PC-9 (cell line): ENCODE measurements around the gene BCKDHB. TPM values are rescaled to one million over a fixed set of nuclear protein-coding genes. Genes with fewer than 3 reads are reported as not detected.
"Not testable (repeated sequence)": the region's sequence is repeated elsewhere in the genome, so short reads cannot be mapped to it uniquely, and the experiment has no call there.

Experiments
- BruUV-seq: library from RNA; stranded (reverse); fragments of 400-500 nt; replicated peaks from 2 replicates; lab custom pipeline; 2021; lab: Mats Ljungman, UMichigan
- CTCF ChIA-PET: fragments of 300-600 bp; sonication (Branson Sonifier 250); formaldehyde crosslinking; loops from one replicate; lab custom pipeline; 2022; ENCODE audit warnings: antibody characterized with exemption; lab: Charles Lee
- POLR2A ChIA-PET: fragments of 300-600 bp; sonication (Branson Sonifier 250); formaldehyde crosslinking; loops from one replicate; lab custom pipeline; 2022; ENCODE audit warnings: antibody characterized with exemption; ENCODE audit not compliant: unreplicated experiment; lab: Charles Lee
- DNase-seq, 2 experiments: peaks; one replicate each; pipeline versions ENCODE4 v3.0.0 to v3.0.0-alpha.2; 2015 to 2022; ENCODE audit warnings: mixed read lengths in 1 of 2
- H2AFZ ChIP-seq: fragments of 200-600 bp; sonication (generic); 2 replicates; pipeline ENCODE4 v1.8.1; 2017; ENCODE audit warnings: antibody characterized with exemption
- H3F3A ChIP-seq: fragments of 200-600 bp; sonication (generic); 2 replicates; pipeline ENCODE4 v1.8.1; 2017; ENCODE audit warnings: antibody characterized with exemption, mild to moderate bottlenecking, low read depth; ENCODE audit not compliant: insufficient read depth
- H3K27ac ChIP-seq: fragments of 200-600 bp; sonication (generic); 2 replicates; pipeline ENCODE4 v1.6.1; 2016; ENCODE audit warnings: mixed run types
- H3K27me3 ChIP-seq: fragments of 200-600 bp; sonication (generic); 2 replicates; pipeline ENCODE4 v1.6.1; 2016; ENCODE audit warnings: low read depth, mixed run types; ENCODE audit not compliant: insufficient read depth
- H3K36me3 ChIP-seq: fragments of 200-600 bp; sonication (generic); 2 replicates; pipeline ENCODE4 v1.6.1; 2016; ENCODE audit warnings: low read depth, mixed run types
- H3K4me1 ChIP-seq: fragments of 200-600 bp; sonication (generic); replicated peaks from 2 replicates; pipeline ENCODE4 v1.6.1; 2016; ENCODE audit warnings: mixed run types; ENCODE audit not compliant: insufficient read depth
- H3K4me2 ChIP-seq: fragments of 200-600 bp; sonication (generic); 2 replicates; pipeline ENCODE4 v1.6.1; 2017; ENCODE audit warnings: mixed run types
- H3K4me3 ChIP-seq: fragments of 200-600 bp; sonication (generic); 2 replicates; pipeline ENCODE4 v1.6.1; 2016; ENCODE audit warnings: mixed run types
- H3K79me2 ChIP-seq: fragments of 200-600 bp; sonication (generic); 2 replicates; pipeline ENCODE4 v1.6.1; 2017; ENCODE audit warnings: low read depth, mixed run types
- H3K9me2 ChIP-seq: fragments of 200-600 bp; sonication (generic); 2 replicates; pipeline ENCODE4 v1.8.1; 2017; ENCODE audit warnings: mild to moderate bottlenecking; ENCODE audit not compliant: insufficient read depth
- H3K9me3 ChIP-seq: fragments of 200-600 bp; sonication (generic); 2 replicates; pipeline ENCODE4 v1.8.1; 2016; ENCODE audit warnings: low read depth; ENCODE audit not compliant: insufficient read depth
- H4K20me1 ChIP-seq: fragments of 200-600 bp; sonication (generic); 2 replicates; pipeline ENCODE4 v1.8.1; 2017; ENCODE audit not compliant: insufficient read depth
- EZH2 ChIP-seq: fragments of 200-600 bp; sonication (generic); IDR thresholded peaks from 2 replicates; pipeline ENCODE4 v1.8.0; 2017; ENCODE audit warnings: antibody characterized with exemption, low read depth
- intact Hi-C: fragments of 100-400 bp; cut with micrococcal nuclease; formaldehyde crosslinking; loops from one replicate; pipeline ENCODE4 v1.10.0; 2022; ENCODE audit not compliant: unreplicated experiment
- total RNA-seq: library from RNA; stranded (reverse); gene quantifications from 2 replicates; pipeline ENCODE4 v1.2.3, GENCODE V29; 2021
- TF ChIP-seq, protein P1 (sequence below): fragments of 200-600 bp; sonication (generic); conservative IDR thresholded peaks from 2 replicates; pipeline ENCODE4 v1.6.1; 2017; ENCODE audit warnings: mixed run types, antibody characterized with exemption, mild to moderate bottlenecking, moderate library complexity

Gene BCKDHB
- total RNA-seq, 1 experiment from 2014 or later, result 29.7 TPM

DNA sequence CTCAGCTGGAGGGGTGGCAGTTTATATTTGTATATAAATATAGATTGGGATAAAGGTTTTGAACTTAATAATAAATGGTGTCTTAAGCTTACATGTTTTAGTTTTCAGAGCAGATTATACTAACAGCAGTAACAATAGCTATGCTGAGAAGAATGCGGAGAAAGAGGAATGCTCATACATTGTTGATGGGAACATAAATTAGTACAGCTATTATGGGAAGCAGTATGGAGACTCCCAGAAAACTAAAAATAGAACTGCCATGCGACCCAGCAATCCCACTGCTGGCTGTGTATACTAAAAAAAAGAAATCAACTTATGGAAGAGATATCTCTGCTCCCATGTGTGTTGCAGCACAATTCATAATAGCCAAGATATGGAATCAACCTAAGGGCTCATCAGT lies 127.9 kb downstream of the BCKDHB start:
- H2AFZ ChIP-seq, result no peak overlapping the region
- no peaks in the 10 kb centered on the region for H3K36me3 ChIP-seq
- POLR2A ChIA-PET, result no interaction called here
- no peak overlapping the region for H3K4me3 ChIP-seq
- H3K4me2 ChIP-seq, result no peak overlapping the region
- no TSS peak for BruUV-seq
- no peaks in the 10 kb centered on the region for H3K27me3 ChIP-seq
- CTCF ChIA-PET, result no interaction called here
- H3F3A ChIP-seq, result no peaks in the 10 kb centered on the region
- H3K27ac ChIP-seq, result no peak overlapping the region
- no peaks in the 10 kb centered on the region for H3K4me1 ChIP-seq
- intact Hi-C loops, result no loop called here
- no peaks in the 10 kb centered on the region for H3K9me3 ChIP-seq
- no peaks in the 10 kb centered on the region for H4K20me1 ChIP-seq
- no peak for TF ChIP-seq EZH2
- H3K9me2 ChIP-seq, result no peaks in the 10 kb centered on the region
- H3K79me2 ChIP-seq, result no peaks in the 10 kb centered on the region
- no peak for DNase-seq

- Histone ChIP-seq H3K9me2 (no peaks in the 10 kb centered on the region), H3K27me3 (no peaks in the 10 kb centered on the region), H3K27ac (no peak overlapping the region), H3K79me2 (no peaks in the 10 kb centered on the region), H3K4me1 (no peaks in the 10 kb centered on the region), H3K9me3 (no peaks in the 10 kb centered on the region), H3K36me3 (no peaks in the 10 kb centered on the region), H3K4me2 (no peak overlapping the region), H3K4me3 (no peak overlapping the region), H2AFZ (no peak overlapping the region), H4K20me1 (no peaks in the 10 kb centered on the region), H3F3A (no peaks in the 10 kb centered on the region)
- TF ChIP-seq, protein P1, sequence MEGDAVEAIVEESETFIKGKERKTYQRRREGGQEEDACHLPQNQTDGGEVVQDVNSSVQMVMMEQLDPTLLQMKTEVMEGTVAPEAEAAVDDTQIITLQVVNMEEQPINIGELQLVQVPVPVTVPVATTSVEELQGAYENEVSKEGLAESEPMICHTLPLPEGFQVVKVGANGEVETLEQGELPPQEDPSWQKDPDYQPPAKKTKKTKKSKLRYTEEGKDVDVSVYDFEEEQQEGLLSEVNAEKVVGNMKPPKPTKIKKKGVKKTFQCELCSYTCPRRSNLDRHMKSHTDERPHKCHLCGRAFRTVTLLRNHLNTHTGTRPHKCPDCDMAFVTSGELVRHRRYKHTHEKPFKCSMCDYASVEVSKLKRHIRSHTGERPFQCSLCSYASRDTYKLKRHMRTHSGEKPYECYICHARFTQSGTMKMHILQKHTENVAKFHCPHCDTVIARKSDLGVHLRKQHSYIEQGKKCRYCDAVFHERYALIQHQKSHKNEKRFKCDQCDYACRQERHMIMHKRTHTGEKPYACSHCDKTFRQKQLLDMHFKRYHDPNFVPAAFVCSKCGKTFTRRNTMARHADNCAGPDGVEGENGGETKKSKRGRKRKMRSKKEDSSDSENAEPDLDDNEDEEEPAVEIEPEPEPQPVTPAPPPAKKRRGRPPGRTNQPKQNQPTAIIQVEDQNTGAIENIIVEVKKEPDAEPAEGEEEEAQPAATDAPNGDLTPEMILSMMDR, result no peak
- no peak for TF ChIP-seq EZH2
- intact Hi-C loops, result no loop called here
- ChIA-PET POLR2A (no interaction called here), CTCF (no interaction called here)
- BruUV-seq, result no TSS peak
- no peak for DNase-seq
These were observed 128.4 kb downstream of the BCKDHB start for GRCh38 chr6:80234908-80235307.

DNA sequence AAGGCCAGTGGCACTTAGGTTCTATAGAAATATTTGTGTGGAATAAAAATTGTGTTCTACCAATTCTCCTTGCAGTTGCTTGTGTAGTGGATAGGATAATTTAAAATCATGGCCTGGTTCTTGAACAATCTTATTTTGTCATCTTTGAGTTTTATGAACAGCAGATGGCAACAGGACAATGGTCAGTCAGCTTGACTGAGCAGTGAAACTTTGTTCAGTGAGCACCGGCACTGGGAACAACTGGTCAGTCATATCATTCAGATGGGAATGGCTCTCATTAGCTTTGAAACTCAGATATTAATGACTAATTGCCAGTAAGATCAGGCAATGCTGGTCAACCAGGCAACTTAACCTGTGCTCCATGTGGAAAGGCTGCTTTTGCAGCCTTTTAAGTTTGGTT lies 129.2 kb downstream of the BCKDHB start:
- H3K9me3 ChIP-seq, result no peaks in the 10 kb centered on the region
- no peaks in the 10 kb centered on the region for H3K4me1 ChIP-seq
- H4K20me1 ChIP-seq, result no peaks in the 10 kb centered on the region
- H3K79me2 ChIP-seq, result no peaks in the 10 kb centered on the region
- H2AFZ ChIP-seq, result no peak overlapping the region
- TF ChIP-seq, protein P1, result no peak
- TF ChIP-seq EZH2, result no peak
- no peak overlapping the region for H3K4me2 ChIP-seq
- POLR2A ChIA-PET, result no interaction called here
- intact Hi-C loops, result no loop called here
- no peaks in the 10 kb centered on the region for H3K36me3 ChIP-seq
- H3K27ac ChIP-seq, result no peak overlapping the region
- no peaks in the 10 kb centered on the region for H3K9me2 ChIP-seq
- no peak overlapping the region for H3K4me3 ChIP-seq
- no peak for DNase-seq
- no TSS peak for BruUV-seq
- CTCF ChIA-PET, result no interaction called here
- H3K27me3 ChIP-seq, result no peaks in the 10 kb centered on the region
- H3F3A ChIP-seq, result no peaks in the 10 kb centered on the region

DNA sequence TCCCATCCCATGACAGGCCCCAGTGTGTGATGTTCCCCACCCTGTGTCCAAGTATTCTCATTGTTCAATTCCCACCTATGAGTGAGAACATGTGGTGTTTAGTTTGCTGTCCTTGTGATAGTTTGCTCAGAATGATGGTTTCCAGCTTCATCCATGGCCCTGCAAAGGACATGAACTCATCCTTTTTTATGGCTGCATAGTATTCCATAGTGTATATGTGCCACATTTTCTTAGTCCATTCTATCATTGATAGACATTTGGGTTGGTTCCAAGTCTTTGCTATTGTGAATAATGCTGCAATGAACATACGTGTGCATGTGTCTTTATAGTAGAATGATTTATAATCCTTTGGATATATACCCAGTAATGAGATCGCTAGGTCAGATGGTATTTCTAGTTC lies 132.3 kb downstream of the BCKDHB start:
- H3F3A ChIP-seq, H3K9me2 ChIP-seq, H3K36me3 ChIP-seq, DNase-seq, H3K4me1 ChIP-seq, H2AFZ ChIP-seq, H3K27me3 ChIP-seq, CTCF ChIA-PET, H3K4me2 ChIP-seq, H3K79me2 ChIP-seq, H4K20me1 ChIP-seq, BruUV-seq, H3K27ac ChIP-seq, H3K4me3 ChIP-seq, POLR2A ChIA-PET, intact Hi-C loops, H3K9me3 ChIP-seq: not testable (repeated sequence)
